Liver (tissue), 9 donors: ENCODE data around the gene PCP2. TPM values are rescaled to one million over a fixed set of nuclear protein-coding genes. Genes with fewer than 3 reads are reported as not detected.

ENCODE experiments used
- DNase-seq: peaks from one replicate; pipeline ENCODE4 v3.0.0-alpha.2; 2017; ENCODE audit warnings: low spot score
- H3K27ac ChIP-seq, 2 donors: one replicate each; pipeline ENCODE4 v1.7.0; 2013; ENCODE audit warnings: inconsistent platforms in 2 of 2, low read length in 2 of 2, control low read depth in 1 of 2, low read depth in 1 of 2, mild to moderate bottlenecking in 1 of 2
- H3K27me3 ChIP-seq, 4 donors: one replicate each; pipeline versions ENCODE4 v1.6.1 to v1.7.0; 2013; ENCODE audit warnings: low read length in 3 of 4, inconsistent platforms in 1 of 4, mild to moderate bottlenecking in 1 of 4, moderate library complexity in 1 of 4; ENCODE audit not compliant: control insufficient read depth in 4 of 4, insufficient read depth in 4 of 4
- H3K36me3 ChIP-seq, 4 donors: one replicate each; pipeline versions ENCODE4 v1.6.1 to v1.7.0; 2013; ENCODE audit warnings: low read length in 3 of 4, mild to moderate bottlenecking in 3 of 4, low read depth in 1 of 4, moderate library complexity in 1 of 4; ENCODE audit not compliant: control insufficient read depth in 4 of 4, insufficient read depth in 3 of 4
- H3K4me1 ChIP-seq, 4 donors: one replicate each; pipeline versions ENCODE4 v1.6.1 to v1.7.0; 2013; ENCODE audit warnings: low read length in 3 of 4, mild to moderate bottlenecking in 3 of 4, moderate library complexity in 1 of 4; ENCODE audit not compliant: control insufficient read depth in 4 of 4, insufficient read depth in 4 of 4
- H3K4me3 ChIP-seq, 3 donors: one replicate each; pipeline versions ENCODE4 v1.6.1 to v1.7.0; 2013; ENCODE audit warnings: low read length in 3 of 3, control low read depth in 1 of 3, low read depth in 1 of 3, mild to moderate bottlenecking in 1 of 3
- H3K9ac ChIP-seq, 2 donors: one replicate each; pipeline ENCODE4 v1.7.0; 2013; ENCODE audit warnings: low read length in 2 of 2, mild to moderate bottlenecking in 2 of 2, moderate library complexity in 2 of 2, control low read depth in 1 of 2, low read depth in 1 of 2
- H3K9me3 ChIP-seq, 4 donors: one replicate each; pipeline versions ENCODE4 v1.6.1 to v1.7.0; 2013; ENCODE audit warnings: low read length in 3 of 4; ENCODE audit not compliant: control insufficient read depth in 4 of 4
- CTCF ChIP-seq: fragments of 150-350 bp; IDR thresholded peaks from 2 replicates; pipeline ENCODE4 v1.5.1; 2017; ENCODE audit warnings: improper control_type of control experiment, low read depth, low read length; ENCODE audit not compliant: missing input control
- EGR1 ChIP-seq, 2 donors: IDR thresholded peaks; 2 replicates each; pipeline ENCODE4 v1.6.1; 2016 to 2018; ENCODE audit warnings: antibody characterized with exemption in 2 of 2, low read depth in 2 of 2
- FOXA1 ChIP-seq: IDR thresholded peaks from 2 replicates; pipeline ENCODE4 v1.6.1; 2016; ENCODE audit warnings: antibody characterized with exemption
- FOXA2 ChIP-seq: IDR thresholded peaks from 2 replicates; pipeline ENCODE4 v1.6.1; 2016; ENCODE audit warnings: antibody characterized with exemption
- GABPA ChIP-seq, 2 donors: IDR thresholded peaks in 1 of 2; conservative IDR thresholded peaks in 1 of 2; 2 replicates each; pipeline ENCODE4 v1.6.1; 2016; ENCODE audit warnings: antibody characterized with exemption in 2 of 2, mild to moderate bottlenecking in 1 of 2, moderate library complexity in 1 of 2
- HNF4A ChIP-seq, 2 donors: conservative IDR thresholded peaks; 2 replicates each; pipeline ENCODE4 v1.6.1; 2016; ENCODE audit warnings: antibody characterized with exemption in 2 of 2, mild to moderate bottlenecking in 2 of 2
- HNF4G ChIP-seq: IDR thresholded peaks from 2 replicates; pipeline ENCODE4 v1.6.1; 2016; ENCODE audit warnings: antibody characterized with exemption
- JUND ChIP-seq, 2 donors: IDR thresholded peaks; 2 replicates each; pipeline ENCODE4 v1.6.1; 2016; ENCODE audit warnings: antibody characterized with exemption in 2 of 2
- MAX ChIP-seq: IDR thresholded peaks from 2 replicates; pipeline ENCODE4 v1.6.1; 2016; ENCODE audit warnings: antibody characterized with exemption
- NR2F2 ChIP-seq: IDR thresholded peaks from 2 replicates; pipeline ENCODE4 v1.6.1; 2016; ENCODE audit warnings: antibody characterized with exemption
- RAD21 ChIP-seq, 2 donors: IDR thresholded peaks; 2 replicates each; pipeline ENCODE4 v1.6.1; 2016; ENCODE audit warnings: antibody characterized with exemption in 2 of 2, mild to moderate bottlenecking in 2 of 2
- REST ChIP-seq: IDR thresholded peaks from 2 replicates; pipeline ENCODE4 v1.6.1; 2016; ENCODE audit warnings: antibody characterized with exemption, mild to moderate bottlenecking
- SP1 ChIP-seq: IDR thresholded peaks from 2 replicates; pipeline ENCODE4 v1.6.1; 2018; ENCODE audit warnings: antibody characterized with exemption, mild to moderate bottlenecking
- TAF1 ChIP-seq: conservative IDR thresholded peaks from 2 replicates; pipeline ENCODE4 v1.6.1; 2016; ENCODE audit warnings: antibody characterized with exemption, mild to moderate bottlenecking
- YY1 ChIP-seq: IDR thresholded peaks from 2 replicates; pipeline ENCODE4 v1.6.1; 2016; ENCODE audit warnings: antibody characterized with exemption, mild to moderate bottlenecking
- WGBS: extraction: QIAGEN DNeasy Blood & Tissue Kit; methylation state at CpG from one replicate; pipeline ENCODE4 v1.1.7; 2013; 5-methylcytosine and 5-hydroxymethylcytosine counted together
- polyA plus RNA-seq, 2 donors: library from polyadenylated mRNA; stranded (reverse) in 1 of 2; unstranded in 1 of 2; fragments of 200-250 nt in 1 of 2; fragments of >200 nt in 1 of 2; fragmentation: Nextera tagmentation in 1 of 2; extraction: Ambion mirVana in 1 of 2; gene quantifications; one replicate each; pipeline versions ENCODE4 v1.2.1 to v1.2.3, GENCODE V29; 2013 to 2015
- total RNA-seq, 2 donors: library from RNA; depleted of rRNA; stranded (reverse); fragments of >200 nt; gene quantifications; one replicate each; pipeline ENCODE4 v1.2.3, GENCODE V29; 2014
- TF ChIP-seq, protein P1 (sequence below): IDR thresholded peaks from 2 replicates; pipeline ENCODE4 v1.6.1; 2016; ENCODE audit warnings: antibody characterized with exemption
- TF ChIP-seq, protein P2 (sequence below): IDR thresholded peaks from 2 replicates; pipeline ENCODE4 v1.6.1; 2016; ENCODE audit warnings: antibody characterized with exemption
- donor health status: healthy.
- donor health status: healthy.
- donor health status: healthy.
- donor health status: healthy.
- donor health status: healthy.

PCP2 gene
- total and polyA plus RNA-seq, 4 donors, result 0.08 to 0.25 TPM; not detected in 2

DNA sequence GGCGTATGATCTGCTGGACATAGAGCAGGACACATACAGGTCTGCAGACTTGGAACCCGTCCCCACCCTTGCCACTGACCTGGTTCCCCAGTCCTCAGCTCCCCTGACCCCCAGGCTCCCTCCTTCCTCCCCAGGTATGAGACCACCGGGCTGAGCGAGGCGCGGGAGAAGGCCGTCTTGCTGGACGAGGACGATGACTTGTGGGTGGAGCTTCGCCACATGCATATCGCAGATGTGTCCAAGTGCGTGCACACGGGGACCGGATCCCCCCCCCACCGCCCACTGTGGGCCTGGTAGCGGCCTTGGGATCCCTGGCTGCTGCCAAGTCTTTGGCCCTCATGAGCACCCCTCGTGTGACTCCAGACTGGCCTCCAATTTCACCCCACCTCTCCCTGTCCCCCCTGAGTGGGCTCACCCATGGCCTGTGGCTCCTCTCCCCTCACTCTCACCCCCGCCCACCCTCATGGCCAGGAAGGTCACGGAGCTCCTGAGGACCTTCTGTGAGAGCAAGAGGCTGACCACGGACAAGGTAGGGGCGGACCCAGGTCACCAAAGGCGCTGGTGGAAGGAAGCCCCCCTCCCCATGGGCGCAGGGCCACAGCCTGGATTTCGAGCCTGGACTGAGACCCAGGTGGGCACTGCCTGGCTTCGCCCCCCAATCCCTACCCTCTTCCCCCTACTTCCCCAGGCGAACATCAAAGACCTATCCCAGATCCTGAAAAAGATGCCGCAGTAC is 8.9 kb upstream of the PCP2 start:
- peaks cover 0 to 3% (median 0%) of the 10 kb centered on the region in 4 donors for H3K36me3 ChIP-seq
- peaks cover 0 to 10% (median 5%) of the 10 kb centered on the region in 4 donors for H3K4me1 ChIP-seq

GRCh38 chr19:7641290-7642276 is 8.1 kb upstream of the PCP2 start:
- 92% methylated on average over 43 of the region's 43 CpGs for WGBS
- peaks cover 0 to 3% (median 0%) of the 10 kb centered on the region in 4 donors for H3K36me3 ChIP-seq
- TF ChIP-seq GABPA (IDR thresholded peaks at IDR 0.05 in 1 of 2, conservative IDR thresholded peaks at IDR 0.05 in 1 of 2), result no peak
- TF ChIP-seq FOXA1, result no peak
- TF ChIP-seq TAF1, result no peak
- TF ChIP-seq, protein P1, sequence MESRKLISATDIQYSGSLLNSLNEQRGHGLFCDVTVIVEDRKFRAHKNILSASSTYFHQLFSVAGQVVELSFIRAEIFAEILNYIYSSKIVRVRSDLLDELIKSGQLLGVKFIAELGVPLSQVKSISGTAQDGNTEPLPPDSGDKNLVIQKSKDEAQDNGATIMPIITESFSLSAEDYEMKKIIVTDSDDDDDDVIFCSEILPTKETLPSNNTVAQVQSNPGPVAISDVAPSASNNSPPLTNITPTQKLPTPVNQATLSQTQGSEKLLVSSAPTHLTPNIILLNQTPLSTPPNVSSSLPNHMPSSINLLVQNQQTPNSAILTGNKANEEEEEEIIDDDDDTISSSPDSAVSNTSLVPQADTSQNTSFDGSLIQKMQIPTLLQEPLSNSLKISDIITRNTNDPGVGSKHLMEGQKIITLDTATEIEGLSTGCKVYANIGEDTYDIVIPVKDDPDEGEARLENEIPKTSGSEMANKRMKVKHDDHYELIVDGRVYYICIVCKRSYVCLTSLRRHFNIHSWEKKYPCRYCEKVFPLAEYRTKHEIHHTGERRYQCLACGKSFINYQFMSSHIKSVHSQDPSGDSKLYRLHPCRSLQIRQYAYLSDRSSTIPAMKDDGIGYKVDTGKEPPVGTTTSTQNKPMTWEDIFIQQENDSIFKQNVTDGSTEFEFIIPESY, result no peak
- no peak for TF ChIP-seq FOXA2
- no peak for TF ChIP-seq REST
- no peak for TF ChIP-seq MAX
- no peak for TF ChIP-seq RAD21 (IDR thresholded peaks at IDR 0.05)
- no peak for TF ChIP-seq EGR1 (IDR thresholded peaks at IDR 0.05; ENCODE audit: low read depth in 2 of 2)
- TF ChIP-seq YY1, result no peak
- TF ChIP-seq, protein P2, sequence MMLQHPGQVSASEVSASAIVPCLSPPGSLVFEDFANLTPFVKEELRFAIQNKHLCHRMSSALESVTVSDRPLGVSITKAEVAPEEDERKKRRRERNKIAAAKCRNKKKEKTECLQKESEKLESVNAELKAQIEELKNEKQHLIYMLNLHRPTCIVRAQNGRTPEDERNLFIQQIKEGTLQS, result no peak
- TF ChIP-seq NR2F2, result no peak
- no peak for TF ChIP-seq HNF4A (conservative IDR thresholded peaks at IDR 0.05)
- TF ChIP-seq HNF4G, result no peak
- no peak for TF ChIP-seq CTCF
- no peak for TF ChIP-seq JUND (IDR thresholded peaks at IDR 0.05)
- no peak for TF ChIP-seq SP1

More for the DNA sequence above, 8.9 kb upstream of the PCP2 start:
- Histone ChIP-seq H3K9ac (no peak overlapping the region), H3K9me3 (no peaks in the 10 kb centered on the region), H3K27me3 (no peaks in the 10 kb centered on the region), H3K27ac (no peak overlapping the region), H3K4me3 (no peak overlapping the region)
- TF ChIP-seq HNF4G, result no peak
- 94% methylated on average over 27 of the region's 27 CpGs for WGBS
- no peak for DNase-seq

More at GRCh38 chr19:7641290-7642276, 8.1 kb upstream of the PCP2 start:
- H3K27ac ChIP-seq, result no peak overlapping the region
- no peak overlapping the region for H3K4me3 ChIP-seq
- no peaks in the 10 kb centered on the region for H3K27me3 ChIP-seq
- no peak overlapping the region for H3K9ac ChIP-seq
- H3K9me3 ChIP-seq, result no peaks in the 10 kb centered on the region
- DNase-seq, result no peak
- peaks cover 1 to 11% (median 8%) of the 10 kb centered on the region in 4 donors for H3K4me1 ChIP-seq
